ENCODE measurements around the gene NUTM2B.
"Not testable (repeated sequence)": the region's sequence is repeated elsewhere in the genome, so short reads cannot be mapped to it uniquely, and the experiment has no call there.

NUTM2B gene

GRCh38 chr10:79744844-79745243 is 41.8 kb downstream of the NUTM2B start:
- not testable (repeated sequence) for DNase-seq

GRCh38 chr10:79748510-79748909 is 45.5 kb downstream of the NUTM2B start:
- not testable (repeated sequence) for DNase-seq

GRCh38 chr10:79753601-79754000 is 50.6 kb downstream of the NUTM2B start:
- not testable (repeated sequence) for DNase-seq

GRCh38 chr10:79758297-79758993 is 55.4 kb downstream of the NUTM2B start:
- not testable (repeated sequence) for DNase-seq

Measured in activated effector memory CD4-positive, alpha-beta T cell treated with anti-CD3 and anti-CD28 coated beads, Interleukin-2, amount 50 U/mL, for 16 hours (primary cell).